Keratinocyte (primary cell): ENCODE data around the gene SIRPG.

Experiments
- CTCF ChIP-seq, 3 experiments: IDR thresholded peaks in 1 of 3; conservative IDR thresholded peaks in 1 of 3; optimal IDR thresholded peaks in 1 of 3; 2 replicates in 2 of 3; 3 replicates in 1 of 3; pipeline versions ENCODE3 to v1.5.1; 2011; ENCODE audit warnings: low read length in 3 of 3, mild to moderate bottlenecking in 3 of 3, moderate library complexity in 2 of 3, control low read depth in 1 of 3, inconsistent platforms in 1 of 3; ENCODE audit not compliant: insufficient read depth in 2 of 3; ENCODE audit errors: extremely low read depth in 1 of 3
- EZH2 ChIP-seq: IDR thresholded peaks from one replicate; pipeline ENCODE4 v1.6.1; 2012; ENCODE audit warnings: inconsistent platforms, mild to moderate bottlenecking, low read length, moderate library complexity

DNA sequence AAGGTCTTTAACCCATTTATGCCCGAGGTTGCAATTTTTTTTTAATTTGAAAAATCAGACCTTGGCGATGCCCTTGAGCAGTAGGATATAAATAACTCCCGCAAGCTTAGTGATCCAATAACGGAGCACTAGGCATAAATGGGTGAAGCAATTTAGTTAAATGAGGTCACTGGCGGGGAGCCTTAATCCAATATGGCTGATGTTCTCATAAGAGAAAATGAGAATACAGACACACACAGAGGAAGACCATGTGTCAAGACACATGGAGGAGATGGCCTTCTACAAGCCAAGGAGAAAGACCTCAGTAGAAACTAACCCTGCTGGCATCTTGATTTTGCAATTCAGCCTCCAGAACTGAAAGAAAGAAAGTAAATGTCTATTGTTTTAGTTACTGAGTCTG is 735 bp downstream of the SIRPG start:
- TF ChIP-seq EZH2 (no peak), CTCF (optimal IDR thresholded peaks at IDR 0.05 in 1 of 3, IDR thresholded peaks at IDR 0.05 in 1 of 3, conservative IDR thresholded peaks at IDR 0.05 in 1 of 3; ENCODE audit: extremely low read depth in 1 of 3, insufficient read depth in 2 of 3, low read length in 3 of 3) (no peak)
